IPS-18c (cell line): ENCODE measurements around the gene RASGEF1C.
A peak's percentile ranks its signal among the peaks of the same experiment; 100 is the strongest.
"Not testable (repeated sequence)": the region's sequence is repeated elsewhere in the genome, so short reads cannot be mapped to it uniquely, and the experiment has no call there.

ENCODE experiments used
- H3K4me3 ChIP-seq: 2 replicates; pipeline ENCODE4 v1.7.0; 2013; ENCODE audit warnings: low read depth, mild to moderate bottlenecking, low read length, moderate library complexity; ENCODE audit not compliant: insufficient read depth
- H3K9me3 ChIP-seq: one replicate; pipeline ENCODE4 v1.6.1; 2013; ENCODE audit warnings: mild to moderate bottlenecking, low read length, moderate library complexity; ENCODE audit not compliant: control insufficient read depth, insufficient read depth

The RASGEF1C gene

GRCh38 chr5:180090098-180090768 is 118.8 kb downstream of the RASGEF1C start:
- peaks cover 2% of the 10 kb centered on the region for H3K9me3 ChIP-seq
- H3K4me3 ChIP-seq, result peak overlapping the region; percentile 57

GRCh38 chr5:180089628-180090027 is 119.4 kb downstream of the RASGEF1C start:
- H3K4me3 ChIP-seq, result peak overlapping the region; percentile 57; the same call in 1 of the 2 replicates
- not testable (repeated sequence) for H3K9me3 ChIP-seq

GRCh38 chr5:180088561-180088960 is 120.5 kb downstream of the RASGEF1C start:
- Histone ChIP-seq H3K9me3 (peaks cover 2% of the 10 kb centered on the region), H3K4me3 (no peak overlapping the region)

- Histone ChIP-seq H3K4me3 (no peak overlapping the region), H3K9me3 (peaks cover 2% of the 10 kb centered on the region)
These were observed 122.1 kb downstream of the RASGEF1C start for GRCh38 chr5:180086816-180087399.

- Histone ChIP-seq H3K9me3 (peaks cover 4% of the 10 kb centered on the region), H3K4me3 (no peak overlapping the region)
These were observed 123.2 kb downstream of the RASGEF1C start for GRCh38 chr5:180085837-180086236.

GRCh38 chr5:180084638-180085561 is 124.1 kb downstream of the RASGEF1C start:
- Histone ChIP-seq H3K4me3 (no peak overlapping the region), H3K9me3 (peaks cover 8% of the 10 kb centered on the region)

- no peak overlapping the region for H3K4me3 ChIP-seq
- H3K9me3 ChIP-seq, result peaks cover 8% of the 10 kb centered on the region
These were observed 125.4 kb downstream of the RASGEF1C start for GRCh38 chr5:180083529-180084060.

GRCh38 chr5:180082633-180083420 is 126.2 kb downstream of the RASGEF1C start:
- H3K9me3 ChIP-seq, result peaks cover 6% of the 10 kb centered on the region

GRCh38 chr5:180081481-180081880 is 127.5 kb downstream of the RASGEF1C start:
- H3K9me3 ChIP-seq, result peaks cover 6% of the 10 kb centered on the region
- H3K4me3 ChIP-seq, result no peak overlapping the region

More at GRCh38 chr5:180082633-180083420, 126.2 kb downstream of the RASGEF1C start:
- no peak overlapping the region for H3K4me3 ChIP-seq

GRCh38 chr5:180080486-180081280 is 128.3 kb downstream of the RASGEF1C start:
- Histone ChIP-seq H3K4me3 (no peak overlapping the region), H3K9me3 (peaks cover 6% of the 10 kb centered on the region)

GRCh38 chr5:180079702-180080466 is 129.1 kb downstream of the RASGEF1C start:
- H3K9me3 ChIP-seq, result peaks cover 6% of the 10 kb centered on the region
- no peak overlapping the region for H3K4me3 ChIP-seq

- peaks cover 6% of the 10 kb centered on the region for H3K9me3 ChIP-seq
- H3K4me3 ChIP-seq, result no peak overlapping the region
These were observed 130.7 kb downstream of the RASGEF1C start for GRCh38 chr5:180078348-180078747.

GRCh38 chr5:180077594-180078284 is 131.3 kb downstream of the RASGEF1C start:
- Histone ChIP-seq H3K9me3 (peaks cover 6% of the 10 kb centered on the region), H3K4me3 (no peak overlapping the region; the same call in 1 of the 2 replicates)

- H3K4me3 ChIP-seq, result no peak overlapping the region
- peaks cover 9% of the 10 kb centered on the region for H3K9me3 ChIP-seq
These were observed 133.3 kb downstream of the RASGEF1C start for GRCh38 chr5:180075703-180076102.

- H3K9me3 ChIP-seq, result peaks cover 6% of the 10 kb centered on the region
These were observed 134.5 kb downstream of the RASGEF1C start for GRCh38 chr5:180074462-180074861.

More at GRCh38 chr5:180074462-180074861, 134.5 kb downstream of the RASGEF1C start:
- no peak overlapping the region for H3K4me3 ChIP-seq
